Vagina (tissue), 2 donors: ENCODE measurements around the gene PSMD1.

Experiments used
- POLR2A ChIP-seq, 2 donors: fragments of 450-650 bp; IDR thresholded peaks; one replicate each; pipeline ENCODE4 v1.6.1; 2017; ENCODE audit warnings: antibody characterized with exemption in 2 of 2, mild to moderate bottlenecking in 2 of 2, moderate library complexity in 2 of 2
- TF ChIP-seq, protein P1 (sequence below), 3 experiments: fragments of 450-650 bp in 2 of 3; fragments of 200-600 bp in 1 of 3; sonication (generic) in 1 of 3; IDR thresholded peaks; one replicate each; pipeline ENCODE4 v1.5.1; 2017 to 2019; ENCODE audit warnings: antibody characterized with exemption in 3 of 3, mild to moderate bottlenecking in 2 of 3, moderate library complexity in 2 of 3

DNA sequence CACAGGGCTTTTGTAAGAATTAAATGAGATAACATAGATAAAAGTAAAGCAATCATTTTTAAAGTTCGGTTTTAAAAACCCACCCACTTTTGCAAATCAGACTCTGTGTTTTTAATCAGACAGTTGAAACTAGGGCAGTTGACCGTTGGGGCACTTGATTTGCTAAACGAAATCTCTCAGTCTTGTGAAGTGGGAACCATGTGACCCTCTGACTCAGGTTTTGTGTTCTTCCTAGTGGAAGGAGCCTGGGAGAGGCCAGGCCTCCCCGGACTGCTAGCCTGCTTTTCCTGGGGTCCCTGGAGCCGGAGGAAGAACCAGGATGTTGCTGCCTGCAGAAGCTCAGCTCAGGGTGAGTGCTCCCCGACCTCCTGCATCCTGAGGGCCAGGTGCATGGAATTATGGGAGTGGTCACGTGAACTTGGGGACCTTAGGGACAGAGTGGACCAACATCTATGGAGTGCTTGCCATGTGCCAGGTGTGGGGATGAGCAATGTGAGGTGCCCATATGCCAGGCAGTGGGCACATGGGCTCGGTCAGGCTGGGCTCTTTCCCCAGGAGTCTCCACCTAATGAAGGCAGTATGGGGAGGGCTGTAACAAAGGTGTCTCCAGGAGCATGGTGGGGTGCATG lies 15.5 kb upstream of the PSMD1 start:
- no peak for TF ChIP-seq POLR2A (IDR thresholded peaks at IDR 0.05)
- TF ChIP-seq, protein P1, sequence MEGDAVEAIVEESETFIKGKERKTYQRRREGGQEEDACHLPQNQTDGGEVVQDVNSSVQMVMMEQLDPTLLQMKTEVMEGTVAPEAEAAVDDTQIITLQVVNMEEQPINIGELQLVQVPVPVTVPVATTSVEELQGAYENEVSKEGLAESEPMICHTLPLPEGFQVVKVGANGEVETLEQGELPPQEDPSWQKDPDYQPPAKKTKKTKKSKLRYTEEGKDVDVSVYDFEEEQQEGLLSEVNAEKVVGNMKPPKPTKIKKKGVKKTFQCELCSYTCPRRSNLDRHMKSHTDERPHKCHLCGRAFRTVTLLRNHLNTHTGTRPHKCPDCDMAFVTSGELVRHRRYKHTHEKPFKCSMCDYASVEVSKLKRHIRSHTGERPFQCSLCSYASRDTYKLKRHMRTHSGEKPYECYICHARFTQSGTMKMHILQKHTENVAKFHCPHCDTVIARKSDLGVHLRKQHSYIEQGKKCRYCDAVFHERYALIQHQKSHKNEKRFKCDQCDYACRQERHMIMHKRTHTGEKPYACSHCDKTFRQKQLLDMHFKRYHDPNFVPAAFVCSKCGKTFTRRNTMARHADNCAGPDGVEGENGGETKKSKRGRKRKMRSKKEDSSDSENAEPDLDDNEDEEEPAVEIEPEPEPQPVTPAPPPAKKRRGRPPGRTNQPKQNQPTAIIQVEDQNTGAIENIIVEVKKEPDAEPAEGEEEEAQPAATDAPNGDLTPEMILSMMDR (IDR thresholded peaks at IDR 0.05) = no peak
